Thoracic aorta (tissue), 2 donors: Measurements from ENCODE around the gene EXOC3L4. TPM values are rescaled to one million over a fixed set of nuclear protein-coding genes. Genes with fewer than 3 reads are reported as not detected.
A peak's percentile ranks its signal among the peaks of the same experiment; 100 is the strongest.

ENCODE experiments used
- ATAC-seq: fragments of 150-250 bp; one replicate; pipeline ENCODE4 v1.8.0; 2017; ENCODE audit warnings: low read depth; ENCODE audit not compliant: insufficient number of reproducible peaks, low FRiP score
- DNase-seq: peaks from one replicate; pipeline ENCODE4 v3.0.0-alpha.2; 2020; ENCODE audit warnings: low spot score
- H3K27ac ChIP-seq, 2 donors: fragments of 200-600 bp; sonication (generic); 1 replicate in 1 of 2; 2 replicates in 1 of 2; pipeline ENCODE4 v1.5.1; 2016; ENCODE audit warnings: mild to moderate bottlenecking in 2 of 2, moderate library complexity in 2 of 2
- H3K27me3 ChIP-seq: fragments of 200-600 bp; sonication (generic); replicated peaks from 2 replicates; pipeline ENCODE4 v1.6.0; 2016; ENCODE audit warnings: mild to moderate bottlenecking; ENCODE audit not compliant: insufficient read depth
- H3K36me3 ChIP-seq: fragments of 200-600 bp; sonication (generic); one replicate; pipeline ENCODE4 v1.5.1; 2016
- H3K4me1 ChIP-seq, 2 donors: fragments of 200-600 bp; sonication (generic); 1 replicate in 1 of 2; 2 replicates in 1 of 2; pipeline versions ENCODE4 v1.5.1 to v1.6.0; 2016; ENCODE audit warnings: low read depth in 2 of 2, mild to moderate bottlenecking in 1 of 2; ENCODE audit not compliant: control insufficient read depth in 1 of 2
- H3K4me3 ChIP-seq: fragments of 200-600 bp; sonication (generic); 2 replicates; pipeline ENCODE4 v1.5.1; 2016; ENCODE audit warnings: mild to moderate bottlenecking
- H3K9me3 ChIP-seq: fragments of 200-600 bp; sonication (generic); 2 replicates; pipeline ENCODE4 v1.5.1; 2016
- CTCF ChIP-seq: fragments of 200-600 bp; sonication (generic); IDR thresholded peaks from one replicate; pipeline ENCODE4 v1.5.1; 2019; ENCODE audit warnings: antibody characterized with exemption
- total RNA-seq, 2 donors: library from RNA; depleted of rRNA; stranded (reverse); fragments of >200 nt; gene quantifications; one replicate each; pipeline versions ENCODE4 v1.1.0 to v1.2.3, GENCODE V29; 2016

Gene EXOC3L4
- total RNA-seq, 2 donors from 2014 or later = not detected

DNA sequence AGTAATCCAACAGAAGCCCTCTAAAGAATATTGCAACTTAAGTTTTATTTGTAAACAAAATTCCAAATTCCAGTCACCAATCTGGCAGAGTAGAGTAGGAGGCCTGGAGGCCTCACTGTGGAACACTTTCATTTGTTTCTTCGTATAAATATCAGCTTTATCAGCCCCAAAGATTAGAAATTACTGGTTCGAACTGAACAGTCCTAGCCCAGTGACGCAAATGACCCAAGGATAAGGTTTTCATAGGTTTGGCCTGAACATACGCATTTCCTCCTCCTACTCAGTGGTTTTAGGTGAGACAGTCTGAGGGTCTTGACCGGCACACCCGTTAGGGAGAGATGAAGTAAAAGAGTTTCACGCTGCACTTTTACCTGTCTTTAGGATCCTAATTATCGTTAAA lies 38.8 kb upstream of the EXOC3L4 start:
- H3K9me3 ChIP-seq = no peaks in the 10 kb centered on the region
- TF ChIP-seq CTCF = no peak
- H3K36me3 ChIP-seq = no peaks in the 10 kb centered on the region
- peak overlapping the region; percentile 31 to 83 for H3K27ac ChIP-seq
- no peaks in the 10 kb centered on the region for H3K27me3 ChIP-seq
- DNase-seq (no peak), ATAC-seq (no peak)
- H3K4me1 ChIP-seq = peaks cover 24 to 50% of the 10 kb centered on the region in 2 donors
- peak overlapping the region; percentile 91 for H3K4me3 ChIP-seq

DNA sequence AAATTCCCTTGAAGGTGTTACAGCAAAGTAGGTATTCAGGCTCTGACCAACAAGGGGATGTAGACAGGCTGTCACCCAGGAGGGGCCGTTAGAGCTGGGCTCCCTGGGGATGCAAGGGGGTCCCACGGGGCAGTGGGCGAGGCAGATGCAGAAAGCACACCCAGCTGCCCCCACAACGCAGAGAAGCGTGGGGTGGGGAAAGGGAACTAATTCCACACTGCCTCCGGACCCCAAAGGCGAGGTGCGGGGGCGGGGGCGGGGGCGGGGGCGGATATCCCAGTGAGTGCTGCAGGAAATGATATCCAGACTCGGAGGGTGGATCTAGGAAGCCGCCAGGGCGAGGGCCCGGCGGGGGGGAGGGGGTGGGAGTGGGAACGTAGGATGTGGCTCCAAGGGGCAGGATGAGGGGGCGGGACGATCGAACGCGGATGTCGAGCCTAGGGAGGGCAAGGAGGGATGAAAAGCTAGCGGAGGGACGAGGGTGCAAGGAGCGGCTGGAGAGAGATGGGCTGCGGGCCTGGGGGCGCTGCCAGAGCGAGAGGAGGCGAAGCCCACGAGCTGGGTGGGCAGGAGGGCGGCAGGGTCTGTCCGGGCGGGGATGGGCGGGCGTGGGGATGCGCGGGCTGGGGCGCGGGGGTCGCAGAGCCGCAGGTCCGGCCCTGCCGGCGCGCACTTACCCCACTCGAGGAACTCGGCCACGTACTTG lies 38.0 kb upstream of the EXOC3L4 start:
- Histone ChIP-seq H3K9me3 (no peaks in the 10 kb centered on the region), H3K36me3 (no peaks in the 10 kb centered on the region), H3K4me1 (peaks cover 24 to 50% of the 10 kb centered on the region in 2 donors), H3K27ac (peak overlapping the region; percentile 79 to 83), H3K27me3 (no peaks in the 10 kb centered on the region), H3K4me3 (peak overlapping the region; percentile 91)
- no peak for TF ChIP-seq CTCF
- ATAC-seq (no peak), DNase-seq (no peak)

GRCh38 chr14:103057028-103057371 lies 37.5 kb upstream of the EXOC3L4 start:
- no peaks in the 10 kb centered on the region for H3K9me3 ChIP-seq
- TF ChIP-seq CTCF = no peak
- no peaks in the 10 kb centered on the region for H3K27me3 ChIP-seq
- peak; percentile 3 for ATAC-seq
- peak overlapping the region; percentile 79 to 83 for H3K27ac ChIP-seq
- H3K36me3 ChIP-seq = no peaks in the 10 kb centered on the region
- no peak for DNase-seq
- H3K4me1 ChIP-seq = peaks cover 24 to 50% of the 10 kb centered on the region in 2 donors
- peak overlapping the region; percentile 91 for H3K4me3 ChIP-seq

GRCh38 chr14:103057372-103058163 lies 37.0 kb upstream of the EXOC3L4 start, which contains the start of gene CDC42BPB:
Gene CDC42BPB (minus strand): TSS chr14:103057549. CDS start chr14:103057173, 376 bp downstream.
- Histone ChIP-seq H3K4me3 (peak within 1 kb of the TSS; percentile 91), H3K9me3 (no peaks in the 10 kb centered on the region), H3K36me3 (no peaks in the 10 kb centered on the region), H3K4me1 (peaks cover 20 to 46% of the 10 kb centered on the region in 2 donors), H3K27me3 (no peaks in the 10 kb centered on the region), H3K27ac (peak within 1 kb of the TSS; percentile 79 to 83)
- DNase-seq (peak; percentile 38), ATAC-seq (peak; percentile 80)
- no peak for TF ChIP-seq CTCF
